ENCODE measurements around the gene NIM1K.

DNA sequence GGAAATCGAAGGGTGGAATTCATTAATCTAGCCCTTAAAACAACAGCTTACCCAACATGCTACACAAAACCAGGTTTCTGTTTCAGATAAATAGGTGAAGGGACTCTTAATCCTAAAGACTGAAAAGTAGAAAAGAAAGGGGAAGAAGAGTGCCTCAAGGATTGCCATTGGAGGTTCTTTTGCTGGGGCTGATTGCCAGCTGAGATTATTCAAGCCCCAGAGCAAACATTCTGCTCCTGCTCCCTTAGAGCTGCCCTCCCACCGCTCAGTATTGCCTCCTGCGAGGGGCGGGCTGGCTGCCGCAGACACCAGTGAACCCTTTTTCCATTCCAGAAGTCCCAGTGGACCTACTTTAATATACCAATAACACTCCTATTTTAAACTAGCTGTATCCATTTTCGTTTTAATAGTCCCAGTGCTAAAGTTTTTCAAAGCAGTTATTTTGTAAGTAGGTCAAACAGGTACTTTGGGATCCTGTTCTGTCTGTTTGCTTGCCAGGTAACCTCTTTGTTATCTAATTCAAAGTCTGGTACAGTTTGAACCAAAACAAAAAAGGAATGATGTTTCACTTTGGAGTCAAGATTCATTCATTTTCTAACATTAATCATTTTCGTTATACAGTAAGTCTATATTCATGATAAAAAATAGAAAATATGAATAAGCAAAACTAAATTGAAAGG, 82.5 kb downstream of the NIM1K start:
- TF ChIP-seq TAF1 (IDR thresholded peaks at IDR 0.05; ENCODE audit: borderline replicate concordance, low read depth, low read length) (no peak), POLR2A (IDR thresholded peaks at IDR 0.05; ENCODE audit: low read depth, low read length) (no peak)
